HEK293 (cell line): Measurements from ENCODE around the gene PIANP.
"Not testable (repeated sequence)": the region's sequence is repeated elsewhere in the genome, so short reads cannot be mapped to it uniquely, and the experiment has no call there.

Experiments used
- CTCF ChIA-PET: fragments of 350-600 bp; formaldehyde crosslinking; extraction: SDS; loops from one replicate; lab custom pipeline; 2021; ENCODE audit warnings: antibody characterized with exemption; lab: Yijun Ruan, JAX
- POLR2A ChIA-PET: fragments of 300-600 bp; formaldehyde crosslinking; extraction: SDS; loops from one replicate; lab custom pipeline; 2020; ENCODE audit warnings: antibody characterized with exemption, inconsistent platforms; lab: Yijun Ruan, JAX
- H3K27ac ChIP-seq: fragments of 200-500 bp; sonication (Bioruptor generic); 2 replicates; pipeline ENCODE4 v1.5.1; 2014; ENCODE audit warnings: low read depth, low read length, control low read depth, inconsistent platforms; ENCODE audit errors: extremely low read depth
- H3K36me3 ChIP-seq, 2 experiments: fragments of 200-500 bp in 1 of 2; sonication (Bioruptor generic) in 1 of 2; 1 replicate in 1 of 2; 2 replicates in 1 of 2; pipeline ENCODE4 v1.5.1; 2014 to 2017; ENCODE audit warnings: inconsistent platforms in 2 of 2, low read length in 2 of 2; ENCODE audit not compliant: control insufficient read depth in 2 of 2, insufficient read depth in 1 of 2
- H3K4me1 ChIP-seq: fragments of 200-500 bp; sonication (Bioruptor generic); 2 replicates; pipeline ENCODE4 v1.5.1; 2014; ENCODE audit warnings: mild to moderate bottlenecking, low read length, inconsistent platforms; ENCODE audit not compliant: control insufficient read depth, insufficient read depth
- H3K4me3 ChIP-seq: 2 replicates; pipeline ENCODE4 v1.5.1; 2011; ENCODE audit warnings: low read depth, mild to moderate bottlenecking, control low read depth, low read length, moderate library complexity
- H3K9me3 ChIP-seq: fragments of 200-500 bp; sonication (Bioruptor generic); 2 replicates; pipeline ENCODE4 v1.5.1; 2014; ENCODE audit warnings: low read depth, low read length, inconsistent platforms; ENCODE audit not compliant: control insufficient read depth, insufficient read depth
- FEZF1 ChIP-seq: fragments of 450-650 bp; formaldehyde crosslinking; IDR thresholded peaks from 2 replicates; pipeline ENCODE4 v1.5.1; 2016; ENCODE audit warnings: missing biosample characterization, missing genetic modification characterization
- KLF16 ChIP-seq: fragments of 450-650 bp; formaldehyde crosslinking; IDR thresholded peaks from 2 replicates; pipeline ENCODE4 v1.5.1; 2017; ENCODE audit warnings: missing biosample characterization, missing genetic modification characterization
- RBAK ChIP-seq: fragments of 450-650 bp; formaldehyde crosslinking; IDR thresholded peaks from 2 replicates; pipeline ENCODE4 v1.5.1; 2016; ENCODE audit warnings: missing biosample characterization, missing genetic modification characterization
- ZNF214 ChIP-seq: fragments of 450-650 bp; formaldehyde crosslinking; IDR thresholded peaks from 2 replicates; pipeline ENCODE4 v1.5.1; 2017; ENCODE audit warnings: missing biosample characterization, mild to moderate bottlenecking, missing genetic modification characterization, borderline replicate concordance
- ZNF223 ChIP-seq: fragments of 450-650 bp; formaldehyde crosslinking; IDR thresholded peaks from 2 replicates; pipeline ENCODE4 v1.5.1; 2016; ENCODE audit warnings: missing biosample characterization, missing genetic modification characterization
- ZNF274 ChIP-seq, 2 experiments: fragments of 200-500 bp in 1 of 2; fragments of 450-650 bp in 1 of 2; sonication (Bioruptor generic) in 1 of 2; formaldehyde crosslinking in 1 of 2; IDR thresholded peaks; 2 replicates each; pipeline versions ENCODE4 v1.5.1 to v1.6.1; 2014 to 2016; ENCODE audit warnings: borderline replicate concordance in 1 of 2, inconsistent platforms in 1 of 2, low read length in 1 of 2, missing biosample characterization in 1 of 2, missing genetic modification characterization in 1 of 2
- ZNF324 ChIP-seq: fragments of 450-650 bp; formaldehyde crosslinking; IDR thresholded peaks from 2 replicates; pipeline ENCODE4 v1.5.1; 2016; ENCODE audit warnings: missing biosample characterization, missing genetic modification characterization
- ZNF354C ChIP-seq: fragments of 450-650 bp; formaldehyde crosslinking; IDR thresholded peaks from 2 replicates; pipeline ENCODE4 v1.5.1; 2016; ENCODE audit warnings: missing biosample characterization, missing genetic modification characterization, low read depth, borderline replicate concordance
- ZNF398 ChIP-seq: fragments of 450-650 bp; formaldehyde crosslinking; IDR thresholded peaks from 2 replicates; pipeline ENCODE4 v1.5.1; 2017; ENCODE audit warnings: missing biosample characterization, missing genetic modification characterization
- ZNF426 ChIP-seq: fragments of 450-650 bp; formaldehyde crosslinking; IDR thresholded peaks from 2 replicates; pipeline ENCODE4 v1.5.1; 2017; ENCODE audit warnings: missing biosample characterization, missing genetic modification characterization, mild to moderate bottlenecking, inconsistent platforms, moderate library complexity
- ZNF645 ChIP-seq: fragments of 450-650 bp; formaldehyde crosslinking; IDR thresholded peaks from 2 replicates; pipeline ENCODE4; 2016; ENCODE audit warnings: missing biosample characterization, missing genetic modification characterization
- ZNF664 ChIP-seq: fragments of 450-650 bp; formaldehyde crosslinking; IDR thresholded peaks from 2 replicates; pipeline ENCODE4 v1.5.1; 2016; ENCODE audit warnings: missing biosample characterization, missing genetic modification characterization
- ZNF677 ChIP-seq: fragments of 450-650 bp; IDR thresholded peaks from 2 replicates; pipeline ENCODE4 v1.5.0; 2018; ENCODE audit warnings: missing biosample characterization, mild to moderate bottlenecking, missing genetic modification characterization, moderate library complexity
- TF ChIP-seq, protein P1 (sequence below): fragments of 450-650 bp; formaldehyde crosslinking; IDR thresholded peaks from 2 replicates; pipeline ENCODE4 v1.5.1; 2016; ENCODE audit warnings: missing biosample characterization, missing genetic modification characterization
- TF ChIP-seq, protein P2 (sequence below): fragments of 450-650 bp; formaldehyde crosslinking; IDR thresholded peaks from 2 replicates; pipeline ENCODE4 v1.5.1; 2016; ENCODE audit warnings: missing biosample characterization, missing genetic modification characterization

PIANP gene

GRCh38 chr12:6708960-6709394, 8.4 kb upstream of the PIANP start:
- ChIA-PET CTCF (interaction anchor here (1.3 kb wide), 1 partner anchor 12 kb away, joined by 3 read pairs; no protein-coding TSS in a partner anchor), POLR2A (interaction anchor here (0.9 to 2.2 kb wide), 3 partner anchors 10 to 15 kb away, joined by 3 to 8 read pairs (median 3); no protein-coding TSS in a partner anchor)
- Histone ChIP-seq H3K36me3 (no peaks in the 10 kb centered on the region), H3K4me3 (no peak overlapping the region), H3K9me3 (no peaks in the 10 kb centered on the region), H3K4me1 (no peaks in the 10 kb centered on the region)
- TF ChIP-seq ZNF223 (tag by site-specific recombination) (no peak), ZNF214 (tag by site-specific recombination) (no peak), ZNF398 (no peak), RBAK (tag by site-specific recombination) (no peak), ZNF354C (tag by site-specific recombination) (no peak), FEZF1 (no peak), ZNF664 (tag by site-specific recombination) (no peak), ZNF426 (tag by site-specific recombination) (no peak), KLF16 (tag by site-specific recombination) (no peak), ZNF274 (IDR thresholded peaks at IDR 0.05; ENCODE audit: low read length) (no peak), ZNF274 (tag by site-specific recombination; IDR thresholded peaks at IDR 0.05; ENCODE audit: borderline replicate concordance) (no peak), ZNF324 (no peak), ZNF645 (no peak), ZNF677 (tag by site-specific recombination) (no peak)
- TF ChIP-seq, protein P1, sequence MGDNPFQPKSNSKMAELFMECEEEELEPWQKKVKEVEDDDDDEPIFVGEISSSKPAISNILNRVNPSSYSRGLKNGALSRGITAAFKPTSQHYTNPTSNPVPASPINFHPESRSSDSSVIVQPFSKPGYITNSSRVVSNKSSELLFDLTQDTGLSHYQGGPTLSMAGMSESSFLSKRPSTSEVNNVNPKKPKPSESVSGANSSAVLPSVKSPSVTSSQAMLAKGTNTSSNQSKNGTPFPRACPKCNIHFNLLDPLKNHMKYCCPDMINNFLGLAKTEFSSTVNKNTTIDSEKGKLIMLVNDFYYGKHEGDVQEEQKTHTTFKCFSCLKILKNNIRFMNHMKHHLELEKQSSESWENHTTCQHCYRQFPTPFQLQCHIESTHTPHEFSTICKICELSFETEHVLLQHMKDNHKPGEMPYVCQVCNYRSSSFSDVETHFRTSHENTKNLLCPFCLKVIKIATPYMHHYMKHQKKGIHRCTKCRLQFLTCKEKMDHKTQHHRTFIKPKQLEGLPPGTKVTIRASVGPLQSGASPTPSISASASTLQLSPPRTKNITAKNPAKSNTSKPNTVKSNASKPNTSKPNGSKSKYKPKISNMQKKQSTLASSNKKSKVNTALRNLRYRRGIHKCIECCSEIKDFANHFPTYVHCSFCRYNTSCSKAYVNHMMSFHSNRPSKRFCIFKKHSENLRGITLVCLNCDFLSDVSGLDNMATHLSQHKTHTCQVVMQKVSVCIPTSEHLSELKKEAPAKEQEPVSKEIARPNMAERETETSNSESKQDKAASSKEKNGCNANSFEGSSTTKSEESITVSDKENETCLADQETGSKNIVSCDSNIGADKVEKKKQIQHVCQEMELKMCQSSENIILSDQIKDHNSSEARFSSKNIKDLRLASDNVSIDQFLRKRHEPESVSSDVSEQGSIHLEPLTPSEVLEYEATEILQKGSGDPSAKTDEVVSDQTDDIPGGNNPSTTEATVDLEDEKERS (tag by site-specific recombination) = no peak
- TF ChIP-seq, protein P2, sequence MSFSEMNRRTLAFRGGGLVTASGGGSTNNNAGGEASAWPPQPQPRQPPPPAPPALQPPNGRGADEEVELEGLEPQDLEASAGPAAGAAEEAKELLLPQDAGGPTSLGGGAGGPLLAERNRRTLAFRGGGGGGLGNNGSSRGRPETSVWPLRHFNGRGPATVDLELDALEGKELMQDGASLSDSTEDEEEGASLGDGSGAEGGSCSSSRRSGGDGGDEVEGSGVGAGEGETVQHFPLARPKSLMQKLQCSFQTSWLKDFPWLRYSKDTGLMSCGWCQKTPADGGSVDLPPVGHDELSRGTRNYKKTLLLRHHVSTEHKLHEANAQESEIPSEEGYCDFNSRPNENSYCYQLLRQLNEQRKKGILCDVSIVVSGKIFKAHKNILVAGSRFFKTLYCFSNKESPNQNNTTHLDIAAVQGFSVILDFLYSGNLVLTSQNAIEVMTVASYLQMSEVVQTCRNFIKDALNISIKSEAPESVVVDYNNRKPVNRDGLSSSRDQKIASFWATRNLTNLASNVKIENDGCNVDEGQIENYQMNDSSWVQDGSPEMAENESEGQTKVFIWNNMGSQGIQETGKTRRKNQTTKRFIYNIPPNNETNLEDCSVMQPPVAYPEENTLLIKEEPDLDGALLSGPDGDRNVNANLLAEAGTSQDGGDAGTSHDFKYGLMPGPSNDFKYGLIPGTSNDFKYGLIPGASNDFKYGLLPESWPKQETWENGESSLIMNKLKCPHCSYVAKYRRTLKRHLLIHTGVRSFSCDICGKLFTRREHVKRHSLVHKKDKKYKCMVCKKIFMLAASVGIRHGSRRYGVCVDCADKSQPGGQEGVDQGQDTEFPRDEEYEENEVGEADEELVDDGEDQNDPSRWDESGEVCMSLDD (tag by site-specific recombination) = no peak
- TF ChIP-seq, all 188 proteins: peak for 0
- H3K27ac ChIP-seq = no peak overlapping the region

- H3K4me3 ChIP-seq, CTCF ChIA-PET, H3K27ac ChIP-seq, H3K36me3 ChIP-seq, H3K9me3 ChIP-seq, H3K4me1 ChIP-seq: not testable (repeated sequence)
- POLR2A ChIA-PET = interaction anchor here (2.2 kb wide), 1 partner anchor 15 kb away, joined by 8 read pairs; no protein-coding TSS in a partner anchor
Observed at GRCh38 chr12:6708351-6708750, 7.7 kb upstream of the PIANP start.
